NCI-H2029 (cell line): ENCODE data around the gene PRR35.

Source experiments
- DNase-seq: peaks from one replicate; lab custom pipeline; 2025; lab: John Stamatoyannopoulos, UW

Gene PRR35

DNA sequence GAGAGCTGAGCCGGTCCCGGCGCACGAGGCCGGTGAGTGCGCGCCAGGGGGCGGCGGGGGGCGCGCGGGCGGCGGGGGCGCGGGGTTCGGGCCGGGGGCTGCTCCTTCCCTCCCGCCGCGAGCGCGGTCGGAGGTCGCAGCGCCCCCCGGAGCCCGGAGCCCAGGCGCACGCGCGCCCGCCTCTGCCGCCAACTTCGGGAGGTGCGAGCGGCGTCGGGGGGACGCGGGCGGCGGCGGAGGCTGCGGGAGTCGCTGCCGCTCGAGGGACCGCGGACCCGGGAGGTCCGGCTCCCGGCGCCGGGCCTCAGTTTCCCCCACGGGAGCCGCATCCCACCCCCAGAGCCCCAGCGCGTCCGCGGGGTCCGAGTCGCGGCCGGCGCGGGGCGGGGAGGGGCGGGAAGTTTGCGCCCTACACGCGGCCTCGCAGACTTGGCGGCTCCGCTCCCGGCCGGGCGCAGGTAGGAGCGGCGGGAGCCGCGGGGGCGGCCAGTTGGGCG lies at the start of gene PRR35:
Gene PRR35, plus strand, starts transcription at position 191 of the 497 bp plus-strand sequence. CDS start 2,901 bp downstream, outside the sequence.
- no peak for DNase-seq

DNA sequence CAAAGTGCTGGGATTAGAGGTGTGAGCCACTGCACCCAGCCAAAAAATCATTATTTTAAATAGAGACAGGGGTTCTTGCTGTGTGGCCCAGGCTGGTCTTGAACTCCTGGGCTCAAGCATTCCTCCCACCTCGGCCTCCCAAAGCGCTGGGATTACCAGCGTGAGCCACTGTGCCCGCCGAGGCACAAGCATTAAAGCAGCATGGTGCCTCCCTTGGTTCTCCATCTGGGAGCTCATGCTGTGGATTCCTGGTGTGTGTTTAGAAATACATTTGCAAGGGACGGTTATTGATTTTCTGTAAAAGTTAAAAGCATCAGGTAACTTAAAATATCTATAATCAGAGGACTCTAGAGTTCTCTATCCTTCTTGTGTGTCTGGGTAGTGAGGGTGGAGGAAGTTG lies 47.4 kb upstream of the PRR35 start:
- DNase-seq: no peak

DNA sequence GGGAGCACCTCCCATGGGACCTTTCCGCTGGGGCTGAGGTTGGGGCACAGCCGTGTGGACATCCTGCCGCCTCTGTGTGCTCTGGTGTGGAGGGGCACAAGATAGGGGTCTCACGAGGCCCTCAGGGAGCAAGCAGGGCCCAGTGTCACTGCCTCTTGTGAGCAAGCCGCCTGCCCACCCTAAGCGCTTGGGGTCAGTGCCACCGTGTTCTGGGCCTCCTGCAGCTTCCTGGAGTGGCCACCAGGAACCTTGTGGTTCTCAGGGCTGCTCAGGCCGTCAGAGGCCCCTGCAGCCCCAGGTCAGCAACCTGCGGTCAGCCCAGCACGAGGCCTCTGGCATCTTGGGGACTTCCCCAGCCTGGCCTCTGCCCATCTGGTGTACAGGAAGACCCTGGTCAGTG lies 46.2 kb upstream of the PRR35 start:
- no peak for DNase-seq

DNA sequence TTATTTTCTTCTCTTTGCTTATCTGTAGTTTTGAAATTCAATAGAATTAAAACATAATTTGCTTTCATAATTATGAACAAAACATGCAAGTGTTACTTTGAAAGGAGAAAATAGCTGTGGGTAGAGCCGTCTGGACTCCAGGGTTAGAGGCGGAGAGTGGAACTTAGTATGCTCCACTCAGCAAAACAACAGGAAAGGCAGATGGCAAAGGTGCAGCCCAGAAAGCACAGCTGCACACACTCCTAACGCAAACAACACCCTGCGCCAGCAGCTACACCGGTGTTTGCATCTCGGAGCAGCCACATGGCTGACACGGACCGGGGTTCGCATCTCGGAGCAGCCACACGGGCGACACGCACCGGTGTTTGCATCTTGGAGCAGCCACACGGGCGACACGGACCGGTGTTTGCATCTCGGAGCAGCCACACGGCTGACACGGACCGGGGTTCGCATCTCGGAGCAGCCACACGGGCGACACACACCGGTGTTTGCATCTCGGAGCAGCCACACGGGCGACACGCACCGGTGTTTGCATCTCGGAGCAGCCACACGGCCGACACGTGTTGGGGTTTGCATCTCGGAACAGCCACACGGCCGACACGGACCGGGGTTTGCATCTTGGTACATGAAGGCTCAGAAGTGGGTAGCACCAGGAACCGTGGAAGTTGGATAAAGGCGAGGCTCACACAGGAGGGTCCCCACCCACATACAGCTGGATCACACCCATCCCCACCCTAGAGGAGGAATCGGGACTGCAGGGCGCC lies 44.8 kb upstream of the PRR35 start:
- no peak for DNase-seq

DNA sequence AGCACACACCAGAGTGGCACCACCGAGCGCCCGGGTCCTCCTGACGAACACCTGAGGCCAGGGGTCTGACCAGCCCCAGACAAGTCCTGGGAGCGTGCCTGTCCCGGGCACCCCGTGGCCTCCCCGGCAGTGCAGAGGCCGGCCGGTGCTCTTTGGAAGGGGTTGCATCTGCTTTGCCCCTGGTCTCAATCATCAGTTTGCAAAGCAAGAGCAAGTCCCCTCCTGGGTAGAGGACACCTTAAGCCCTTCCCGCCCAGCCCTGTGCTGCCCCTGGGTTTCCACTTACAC lies 44.3 kb upstream of the PRR35 start:
- DNase-seq: no peak

DNA sequence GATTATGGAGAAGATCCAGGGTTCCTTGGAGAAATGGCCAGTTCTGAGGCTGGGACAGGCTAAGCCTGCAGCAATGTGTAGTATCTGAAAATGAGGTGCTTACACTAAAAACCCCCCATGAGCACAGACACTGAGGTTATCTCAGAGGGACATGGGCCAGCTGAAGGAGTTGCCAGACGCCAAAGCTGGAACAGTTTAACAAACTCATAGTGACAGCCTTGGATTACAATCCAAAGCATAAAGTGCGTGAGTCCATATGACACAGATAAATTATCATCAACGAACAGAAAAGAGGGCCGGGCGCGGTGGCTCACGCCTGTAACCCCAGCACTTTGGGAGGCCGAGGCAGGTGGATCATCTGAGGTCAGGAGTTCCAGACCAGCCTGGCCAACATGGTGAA lies 43.9 kb upstream of the PRR35 start:
- DNase-seq: no peak

DNA sequence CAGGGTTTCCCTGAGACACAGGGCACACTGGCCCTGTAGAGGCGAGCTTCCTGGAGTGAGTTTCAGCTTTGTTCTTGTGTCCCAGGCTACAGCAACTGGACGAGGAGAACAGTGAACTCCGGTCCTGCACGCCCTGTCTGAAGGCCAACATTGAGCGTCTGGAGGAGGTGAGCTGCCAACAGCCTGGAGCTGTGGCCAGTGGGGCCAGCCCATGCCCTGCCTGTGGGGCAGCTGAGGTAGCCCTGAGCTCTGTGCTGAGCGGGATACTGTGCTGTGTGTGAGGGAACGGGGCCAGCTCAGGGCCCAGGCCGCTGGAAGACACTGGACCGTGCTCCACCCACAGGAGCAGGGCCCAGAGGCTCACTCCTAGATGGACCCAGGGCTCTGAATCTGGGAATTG lies 41.3 kb upstream of the PRR35 start:
- no peak for DNase-seq

DNA sequence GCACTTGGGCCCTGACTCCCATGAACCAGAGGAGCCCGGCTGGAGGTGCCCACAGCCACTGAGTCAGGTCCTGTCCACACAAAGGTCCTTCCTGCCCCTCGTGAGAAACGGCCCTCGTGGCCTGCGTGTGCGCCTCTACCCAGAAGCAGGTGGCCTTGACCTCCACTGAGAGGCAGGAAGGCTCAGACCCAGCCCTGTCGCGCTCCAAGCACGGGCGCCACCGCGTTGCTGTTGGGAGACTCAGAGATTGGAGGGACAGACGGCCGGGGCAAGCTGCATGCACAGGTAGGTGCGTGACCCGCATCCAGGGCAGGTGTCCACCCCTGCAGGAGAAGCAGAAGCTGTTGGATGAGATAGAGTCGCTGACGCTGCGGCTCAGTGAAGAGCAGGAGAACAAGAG lies 40.8 kb upstream of the PRR35 start:
- DNase-seq: no peak

DNA sequence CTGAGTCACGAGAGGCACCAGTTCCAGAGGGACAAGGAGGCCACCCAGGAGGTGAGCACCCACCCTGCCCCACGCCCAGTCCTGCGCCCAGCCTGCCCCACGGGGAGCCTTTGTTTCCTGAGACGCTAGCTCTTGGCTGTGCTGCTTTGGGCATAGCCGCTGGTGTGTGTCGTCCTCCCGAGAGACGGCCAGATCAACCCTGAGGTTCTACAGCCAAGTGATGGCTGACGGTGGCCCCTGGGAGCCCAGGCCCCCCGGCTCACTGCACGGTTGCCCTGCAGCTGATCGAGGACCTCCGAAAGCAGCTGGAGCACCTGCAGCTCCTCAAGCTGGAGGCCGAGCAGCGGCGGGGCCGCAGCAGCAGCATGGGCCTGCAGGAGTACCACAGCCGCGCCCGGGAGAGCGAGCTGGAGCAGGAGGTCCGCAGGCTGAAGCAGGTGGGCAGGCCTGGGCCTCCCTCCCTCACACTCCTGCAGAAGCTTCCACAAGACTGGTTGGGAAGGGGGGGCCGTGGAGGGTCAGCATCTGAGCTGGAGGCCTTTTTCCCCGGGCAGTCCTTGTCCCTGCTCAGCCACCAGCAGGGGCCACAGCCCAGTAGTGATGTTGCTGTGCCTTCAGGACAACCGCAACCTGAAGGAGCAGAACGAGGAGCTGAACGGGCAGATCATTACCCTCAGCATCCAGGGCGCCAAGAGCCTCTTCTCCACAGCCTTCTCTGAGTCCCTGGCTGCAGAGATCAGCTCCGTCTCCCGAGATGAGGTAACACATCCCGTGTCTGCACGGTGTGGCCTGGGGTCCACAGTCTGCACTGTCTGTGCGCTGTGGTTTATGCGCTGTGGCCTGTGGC lies 40.1 kb upstream of the PRR35 start:
- no peak for DNase-seq

DNA sequence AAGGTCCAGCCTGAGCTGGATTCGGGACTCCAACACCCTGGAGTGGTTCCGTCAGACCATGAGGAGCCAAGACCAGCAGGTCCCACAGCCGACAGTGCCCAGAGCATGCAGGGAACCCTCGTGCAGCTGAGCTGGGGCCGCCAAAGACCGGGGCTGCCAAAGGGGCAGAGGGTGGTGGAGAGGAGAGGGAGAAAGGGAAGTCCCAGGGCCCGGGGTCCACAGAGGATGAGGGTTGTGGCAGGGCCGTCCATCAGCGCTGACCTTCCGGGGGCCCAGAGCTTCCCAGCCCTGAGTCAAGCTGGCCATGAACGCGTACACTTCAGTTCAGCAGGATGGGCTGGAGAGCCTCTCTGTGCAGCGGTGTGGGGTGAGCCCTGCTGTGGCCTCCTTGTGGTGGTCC lies 39.3 kb upstream of the PRR35 start:
- DNase-seq: no peak

DNA sequence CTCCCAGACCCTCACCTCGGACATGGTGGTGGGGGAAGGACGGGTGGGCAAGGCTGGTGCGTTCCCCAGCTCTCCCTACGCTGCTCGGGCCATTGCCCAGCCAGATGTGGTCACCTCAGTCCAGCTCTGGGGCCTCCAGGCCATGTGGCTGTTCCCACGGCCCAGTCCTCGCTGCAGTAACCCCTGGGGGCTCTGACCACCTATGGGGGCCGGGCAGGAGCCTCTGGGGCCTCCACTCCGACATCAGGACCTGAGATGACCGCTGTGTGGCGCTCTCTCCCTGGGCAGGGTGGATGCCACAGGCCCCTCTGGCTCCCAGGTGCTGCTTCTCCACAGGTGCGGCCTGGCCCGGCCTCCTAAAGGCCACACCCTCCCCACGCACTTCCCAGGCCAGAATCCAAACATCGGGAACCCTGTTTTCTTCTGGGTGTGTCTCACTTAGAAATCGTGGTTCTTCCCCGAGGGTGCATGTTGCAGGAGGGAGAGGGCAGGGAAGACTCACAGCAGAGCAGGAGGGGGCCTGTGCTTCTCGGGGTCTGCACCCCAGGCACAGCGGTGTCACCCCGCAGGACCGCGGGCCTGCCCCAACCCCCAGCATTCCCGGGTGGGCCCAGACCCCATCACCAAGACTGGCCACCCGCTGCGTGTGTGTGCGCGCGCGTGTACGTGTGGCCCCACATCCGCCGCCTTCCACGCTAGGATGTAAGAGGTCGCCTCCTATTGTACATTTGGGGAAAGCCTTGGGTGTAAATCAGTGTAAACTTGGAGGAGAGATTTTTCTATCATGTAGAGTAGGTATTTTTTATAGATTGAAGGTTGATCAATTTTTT lies 38.6 kb upstream of the PRR35 start:
- no peak for DNase-seq

DNA sequence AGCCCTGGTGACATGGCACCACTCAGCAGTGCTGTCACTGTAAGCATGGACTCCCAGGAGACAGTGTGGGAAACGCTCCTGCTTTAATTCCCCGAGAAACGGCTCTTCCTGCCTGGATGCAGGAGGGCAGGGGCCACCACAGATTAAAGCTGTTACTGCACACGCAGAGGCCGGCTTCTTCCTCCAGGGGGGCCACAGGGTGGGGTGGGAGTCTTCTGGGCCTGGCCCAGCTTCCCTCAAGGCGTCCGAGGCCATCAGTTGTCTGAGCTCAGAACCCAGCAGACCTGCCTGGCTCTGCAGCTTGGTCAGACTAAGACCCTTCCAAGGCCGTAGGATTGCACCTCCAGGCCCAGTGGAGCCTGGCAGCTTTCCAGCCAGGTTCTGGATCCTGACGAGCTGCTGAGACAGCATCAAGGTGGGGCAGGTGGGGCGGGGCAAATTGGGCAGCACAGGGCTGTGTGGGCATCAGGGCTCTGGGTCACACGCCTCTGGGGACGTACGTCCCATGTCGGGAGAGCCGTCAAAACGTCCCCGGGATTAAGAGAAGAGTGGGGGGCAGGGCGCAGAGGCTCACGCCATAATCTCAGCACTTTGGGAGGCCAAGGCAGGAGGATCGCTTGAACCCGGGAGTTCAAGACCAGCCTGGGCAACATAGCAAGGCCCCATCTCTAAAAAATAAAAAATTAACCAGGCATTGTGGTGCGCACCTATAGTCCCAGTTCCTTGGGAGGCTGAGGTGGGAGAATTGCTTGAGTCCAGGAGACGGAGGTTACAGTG lies 37.7 kb upstream of the PRR35 start:
- no peak for DNase-seq

DNA sequence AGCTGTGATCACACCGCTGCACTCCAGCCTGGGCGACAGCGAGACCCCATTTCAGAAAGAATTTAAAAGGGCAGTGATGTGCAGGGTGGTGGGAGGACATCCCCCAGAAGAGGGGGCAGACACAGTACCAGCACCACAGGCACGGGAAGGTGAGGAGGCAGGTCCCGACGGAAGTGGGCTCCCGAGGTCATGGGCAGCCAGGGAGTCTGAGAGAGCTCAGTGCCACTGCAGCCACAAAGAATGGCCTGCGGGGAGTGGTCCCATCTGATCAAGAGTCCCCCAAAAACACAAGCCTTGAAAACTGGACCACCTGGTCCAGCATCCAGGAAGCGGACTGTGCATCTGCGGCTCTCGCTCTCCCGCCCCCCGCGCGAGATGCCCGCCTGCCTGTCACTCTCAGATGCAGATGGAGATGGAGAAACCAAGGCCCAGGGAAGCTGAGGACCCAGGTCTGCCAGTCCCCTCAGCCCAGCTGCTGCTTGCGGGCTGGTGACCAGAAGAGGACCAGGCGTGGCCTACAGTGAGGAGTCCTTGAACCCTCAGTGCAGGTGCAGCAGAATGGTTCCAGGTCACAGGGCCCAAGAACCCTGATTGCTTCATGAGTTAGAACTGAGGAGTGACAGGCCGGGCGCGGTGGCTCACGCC lies 37.0 kb upstream of the PRR35 start:
- DNase-seq: no peak

DNA sequence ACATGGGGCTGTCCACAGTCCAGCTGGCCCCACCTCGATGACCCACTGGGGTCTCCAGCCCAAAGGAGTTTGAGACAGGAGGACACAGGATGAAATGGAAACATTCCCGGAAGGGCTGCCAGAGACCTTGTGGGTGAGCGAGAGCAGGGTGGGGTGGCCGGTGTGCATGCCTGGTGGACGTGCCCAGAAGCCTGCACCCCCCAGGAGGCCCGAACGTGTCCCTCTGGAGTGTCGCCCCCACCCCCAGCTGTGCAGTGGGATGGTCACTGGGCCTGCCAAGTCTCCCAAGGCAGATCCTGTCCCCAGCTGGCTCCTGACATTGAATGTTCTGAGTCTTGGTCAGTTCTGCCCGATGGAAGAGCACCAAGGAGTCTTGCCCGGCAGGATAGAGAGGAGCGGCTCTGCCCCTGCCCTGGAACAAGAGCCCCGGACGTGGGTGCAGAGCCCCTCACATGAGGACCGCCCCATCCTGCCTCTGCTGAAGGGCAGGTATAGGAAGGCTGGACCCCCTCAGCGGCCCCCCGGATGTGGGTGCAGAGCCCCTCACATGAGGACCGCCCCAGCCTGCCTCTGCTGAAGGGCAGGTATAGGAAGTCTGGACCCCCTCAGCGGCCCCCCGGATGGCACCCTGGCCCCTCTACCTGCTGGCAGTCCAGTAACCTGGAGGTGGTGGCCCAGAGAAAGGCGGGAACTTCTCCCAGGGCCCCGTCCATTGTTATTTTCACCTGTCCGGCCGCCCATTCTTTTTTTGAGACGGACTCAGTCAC lies 35.7 kb upstream of the PRR35 start:
- no peak for DNase-seq

DNA sequence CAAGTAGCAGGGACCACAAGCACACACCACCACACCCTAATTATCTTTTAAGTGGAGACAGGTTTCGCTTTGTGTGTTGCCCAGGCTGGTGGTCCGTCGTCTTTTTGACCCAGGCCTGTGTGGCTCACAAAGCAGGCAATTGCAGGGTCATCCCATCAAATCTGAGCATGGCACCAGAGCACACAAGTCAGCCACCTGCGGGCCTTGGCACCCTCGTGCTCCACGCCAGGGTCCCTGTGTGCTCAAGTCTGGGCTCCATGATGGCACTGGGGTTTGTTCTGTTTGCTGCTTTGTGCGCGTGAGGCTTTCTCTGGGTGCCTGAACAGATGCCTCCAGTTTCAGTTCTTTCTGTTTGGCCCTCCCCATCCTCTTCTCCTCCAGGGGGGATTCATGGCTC lies 35.1 kb upstream of the PRR35 start:
- no peak for DNase-seq

DNA sequence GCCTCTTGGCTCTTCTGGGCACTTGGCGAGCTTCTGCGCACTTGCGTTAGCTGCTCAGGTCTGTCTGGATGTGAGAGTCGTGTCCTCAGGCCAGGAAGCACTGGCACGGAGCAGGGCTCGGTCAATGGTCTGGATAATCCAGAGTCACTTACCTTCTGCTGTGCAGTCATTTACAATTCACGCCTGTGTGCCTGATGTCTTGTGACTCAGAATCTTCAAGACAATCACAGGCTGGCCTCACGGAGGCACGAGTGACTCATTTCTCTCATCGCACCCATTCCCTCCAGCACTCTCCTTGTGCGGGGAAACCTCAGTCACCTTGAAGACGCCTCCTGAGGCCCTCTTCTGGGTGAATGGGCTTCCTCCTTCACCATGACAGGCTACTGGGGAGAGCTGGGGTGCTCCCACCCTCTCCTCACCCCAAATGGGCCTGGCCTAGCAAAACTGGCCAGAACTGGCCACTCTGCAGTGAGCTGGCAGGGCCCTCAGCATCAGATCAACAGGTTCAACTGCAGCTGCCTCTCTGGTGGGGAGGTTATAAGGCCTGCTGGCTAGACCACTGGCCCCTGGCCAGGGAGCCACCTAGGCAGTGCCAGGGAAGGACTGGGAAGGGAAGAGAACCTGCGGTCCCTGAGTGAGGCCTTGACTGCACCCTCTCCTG lies 34.5 kb upstream of the PRR35 start:
- peak; percentile 20 for DNase-seq

DNA sequence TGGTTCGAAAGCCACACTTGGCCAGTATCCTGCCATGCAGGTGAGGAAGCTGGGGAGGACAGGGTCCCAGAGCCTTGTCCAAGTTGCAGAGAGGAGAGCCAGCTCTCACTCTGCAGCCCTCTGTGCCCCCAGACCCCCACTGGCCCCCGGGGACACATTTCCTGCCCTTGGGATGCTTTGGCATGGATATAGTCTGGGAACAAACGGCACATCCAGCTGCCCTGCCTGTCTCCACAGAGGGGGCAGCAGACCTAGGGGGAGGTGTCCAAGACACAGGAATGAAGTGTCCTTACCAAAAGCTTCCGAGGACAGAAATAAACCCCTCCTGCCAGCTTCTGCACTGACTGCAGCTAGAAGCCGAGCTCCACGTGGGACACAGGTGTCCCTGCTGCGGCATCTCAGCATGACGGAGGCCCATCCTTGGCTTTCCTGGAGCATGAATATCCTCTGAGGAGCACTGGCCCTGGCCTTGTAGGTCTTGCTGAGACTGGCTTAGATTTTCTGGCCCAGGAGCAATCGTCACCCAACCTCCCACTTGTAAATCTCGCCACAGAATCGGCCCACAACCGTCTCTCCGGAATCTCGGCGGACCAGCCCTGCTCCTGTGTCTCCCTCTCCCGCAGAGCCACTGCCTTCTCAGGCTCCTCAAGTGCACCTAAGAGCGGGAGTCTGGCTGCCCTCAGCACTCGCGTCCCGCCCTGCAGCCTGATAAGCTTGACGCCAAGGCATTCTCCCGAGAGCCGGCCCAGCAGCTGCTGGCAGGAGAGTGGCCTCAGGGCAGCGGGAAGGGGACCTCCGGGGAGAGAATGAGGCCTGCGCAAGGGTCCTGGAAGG lies 33.8 kb upstream of the PRR35 start:
- DNase-seq: peak; percentile 24

DNA sequence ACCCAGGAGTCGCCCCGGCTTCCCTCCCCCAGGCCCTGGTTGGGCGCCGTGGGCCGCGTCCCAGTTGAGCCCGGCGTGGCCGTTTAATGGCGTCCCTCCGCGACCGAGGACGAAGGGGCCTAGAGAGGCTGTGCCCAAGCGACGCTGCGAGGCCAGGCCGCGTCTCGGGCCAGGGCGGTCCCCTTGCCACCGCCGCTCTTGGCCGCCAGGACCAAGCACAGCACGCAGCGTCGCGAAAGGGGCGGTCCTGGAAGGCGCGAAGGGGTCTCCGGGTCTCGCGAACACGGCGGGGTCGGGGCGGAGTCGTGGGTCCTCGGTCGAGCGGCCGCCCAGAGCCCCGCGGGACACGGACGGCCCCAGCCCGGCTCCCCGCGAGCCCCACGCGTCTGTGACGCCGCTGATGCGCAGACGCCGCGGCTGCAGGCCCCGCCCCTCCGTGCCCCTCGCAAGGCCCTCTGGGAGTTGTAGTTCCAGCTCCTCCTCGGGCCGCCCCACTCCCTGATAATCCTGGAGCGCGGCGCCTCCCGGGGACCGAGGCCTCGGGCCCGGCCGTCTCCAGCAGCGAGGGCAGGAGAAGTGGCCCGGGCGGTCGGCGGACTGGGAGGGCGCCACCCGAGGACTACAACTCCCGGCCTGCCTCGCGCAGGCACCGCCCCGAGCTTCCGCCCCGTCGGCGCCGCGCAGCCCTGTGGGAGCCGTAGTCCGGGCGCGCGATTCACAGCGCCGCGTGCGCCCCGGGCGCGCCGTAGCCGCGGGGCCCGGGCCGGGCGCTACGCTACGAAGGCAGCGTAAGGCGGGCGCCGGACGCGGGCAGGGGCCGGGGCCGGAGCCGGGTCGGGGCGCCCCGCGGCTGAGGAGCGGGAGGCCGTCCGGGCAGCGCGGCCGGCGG lies 32.9 kb upstream of the PRR35 start, which contains the start of gene CAPN15:
Gene CAPN15, plus strand, starts transcription at position 698 of the 889 bp plus-strand sequence. CDS start 19,127 bp downstream, outside the sequence.
- peak; percentile 72 for DNase-seq
